Dermis blood vessel endothelial cell (primary cell): ENCODE results near the gene CNTNAP2. TPM values are rescaled to one million over a fixed set of nuclear protein-coding genes. Genes with fewer than 3 reads are reported as not detected.

ENCODE experiments used
- DNase-seq: peaks from one replicate; pipeline ENCODE4 v3.0.0; 2010
- total RNA-seq: library from RNA; depleted of rRNA; stranded (reverse); fragments of >200 nt; gene quantifications from 2 replicates; pipeline ENCODE4 v1.2.3, GENCODE V29; 2014

The CNTNAP2 gene
- total RNA-seq, 1 donor from 2014 or later, result not detected

DNA sequence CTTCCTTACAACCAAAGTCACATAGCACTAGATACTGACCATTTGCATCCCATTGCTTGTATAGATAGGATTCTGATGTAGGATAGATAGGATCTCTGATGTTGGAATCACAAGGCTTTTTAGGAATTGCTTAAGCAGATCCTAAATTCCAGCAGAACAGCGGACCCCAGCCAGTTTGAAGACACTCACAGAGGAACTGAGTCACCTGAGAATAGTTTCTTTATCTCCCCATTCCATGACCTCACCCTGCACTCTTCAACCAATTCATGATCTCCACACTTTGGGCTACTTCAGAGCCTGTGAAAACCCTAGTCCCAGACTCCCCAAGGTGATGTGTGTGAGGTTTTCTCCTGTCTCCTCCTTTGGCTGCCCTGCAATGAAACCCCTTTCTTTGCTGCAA is 179.4 kb downstream of the CNTNAP2 start:
- no peak for DNase-seq

DNA sequence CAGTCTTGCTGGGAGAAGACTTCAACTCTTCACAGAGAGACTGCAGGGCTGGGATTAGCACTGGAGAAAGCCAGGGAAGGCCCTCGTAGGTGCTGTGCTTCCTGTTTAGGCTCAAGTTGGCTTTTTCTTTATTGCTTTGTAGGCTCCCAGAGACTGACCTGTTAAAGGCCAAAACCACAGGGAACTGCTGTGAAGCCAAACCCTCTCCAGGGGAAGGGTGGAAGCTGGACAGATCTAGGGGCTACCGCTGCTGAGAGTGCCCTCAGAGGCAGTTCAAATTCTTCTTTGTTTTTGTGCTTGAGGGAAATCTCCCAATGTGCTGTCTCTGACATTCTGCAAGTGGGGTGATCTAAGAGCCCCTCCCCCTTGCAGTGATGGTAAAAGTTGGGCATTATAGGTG is 198.4 kb downstream of the CNTNAP2 start:
- DNase-seq, result no peak

DNA sequence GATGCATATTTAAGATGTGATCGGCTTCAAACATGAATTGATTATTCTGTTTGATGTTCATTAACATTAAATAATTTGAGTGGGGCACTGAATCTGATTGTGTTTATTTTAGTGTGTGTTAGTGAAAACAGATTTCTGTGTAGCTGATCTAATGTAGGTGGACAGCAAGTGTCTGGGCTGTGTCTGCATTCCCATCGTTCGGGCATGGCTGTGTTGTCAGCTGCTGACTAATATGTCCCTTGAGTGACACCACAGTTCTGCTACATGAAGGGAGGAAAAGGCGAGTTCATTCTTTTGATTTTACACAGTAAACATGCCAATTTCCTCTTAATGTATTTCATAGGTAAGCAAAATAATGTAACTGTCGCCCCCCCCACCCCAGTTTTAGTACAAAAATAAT is 203.0 kb downstream of the CNTNAP2 start:
- DNase-seq, result no peak

DNA sequence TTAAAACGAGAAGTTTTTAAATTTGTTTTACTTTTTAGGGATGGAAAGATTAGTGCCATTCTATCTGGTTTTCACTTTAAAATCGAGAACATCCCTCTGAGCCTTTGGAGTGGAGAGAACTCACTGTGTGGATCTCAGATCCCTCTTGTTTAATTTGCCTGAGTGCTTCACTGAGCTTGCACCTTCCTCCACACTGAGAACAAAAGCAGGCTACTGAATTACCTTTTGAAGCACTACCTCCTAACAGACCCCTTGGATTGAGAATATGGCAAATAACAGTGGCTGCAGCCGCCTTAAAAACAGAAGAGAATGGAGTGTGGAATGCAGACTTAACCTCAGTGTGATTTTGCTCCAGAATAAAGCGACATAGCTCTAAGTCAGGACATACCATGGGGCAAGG is 204.7 kb downstream of the CNTNAP2 start:
- no peak for DNase-seq

DNA sequence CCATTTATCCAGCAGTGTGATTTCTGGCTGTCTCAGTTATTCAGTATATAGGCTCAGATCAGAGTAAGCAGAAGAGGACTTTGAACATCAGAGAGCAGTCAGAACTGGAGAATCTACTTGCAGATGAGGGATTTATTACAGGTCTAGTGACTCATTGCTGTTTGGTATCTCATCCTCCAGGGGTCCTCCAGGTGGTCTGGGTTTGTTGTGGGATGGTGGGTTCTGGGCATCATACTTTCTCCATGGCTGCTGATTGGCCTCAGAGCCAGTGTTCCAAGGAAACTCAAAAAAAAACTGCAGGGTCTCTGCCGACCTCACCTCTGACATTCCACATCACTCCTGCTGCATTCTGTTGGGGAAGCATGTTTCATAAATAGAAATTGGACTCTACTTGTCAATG is 214.8 kb downstream of the CNTNAP2 start:
- no peak for DNase-seq

DNA sequence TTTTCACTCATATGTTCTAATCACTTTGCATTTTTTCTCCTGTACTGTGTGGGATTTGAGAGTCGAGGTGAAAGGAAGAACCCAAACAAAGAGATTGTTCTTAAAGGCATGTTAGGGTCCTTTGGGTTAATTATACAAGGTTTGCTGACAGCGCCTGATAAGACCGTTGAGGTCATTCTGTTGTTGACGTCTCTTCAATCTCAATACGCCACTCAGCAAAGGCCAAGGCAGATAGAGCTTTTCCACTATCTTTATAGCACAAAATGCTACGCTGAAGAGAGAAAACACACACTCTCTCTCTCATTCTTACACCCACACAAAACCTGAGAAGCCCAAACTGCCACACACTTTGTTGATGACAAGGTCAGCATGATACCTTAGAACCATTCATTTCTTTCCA is 228.7 kb downstream of the CNTNAP2 start:
- no peak for DNase-seq

DNA sequence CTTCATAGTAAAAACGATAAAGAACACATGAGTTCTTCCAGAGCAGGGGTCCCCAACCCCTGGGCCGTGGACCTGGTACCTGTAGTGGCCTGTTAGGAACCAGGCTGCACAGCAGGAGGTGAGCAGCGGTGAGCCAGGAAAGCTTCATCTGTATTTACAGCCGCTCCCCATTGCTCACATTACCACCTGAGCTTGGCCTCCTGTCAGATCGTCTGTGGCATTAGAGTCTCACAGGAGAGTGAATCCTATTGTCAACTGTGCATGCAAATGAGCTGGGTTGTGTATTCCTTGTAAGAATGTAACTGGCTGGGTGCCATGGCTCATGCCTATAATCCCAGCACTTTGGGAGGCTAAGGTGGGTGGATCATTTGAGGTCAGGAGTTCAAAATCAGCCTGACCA is 229.5 kb downstream of the CNTNAP2 start:
- DNase-seq, result no peak

DNA sequence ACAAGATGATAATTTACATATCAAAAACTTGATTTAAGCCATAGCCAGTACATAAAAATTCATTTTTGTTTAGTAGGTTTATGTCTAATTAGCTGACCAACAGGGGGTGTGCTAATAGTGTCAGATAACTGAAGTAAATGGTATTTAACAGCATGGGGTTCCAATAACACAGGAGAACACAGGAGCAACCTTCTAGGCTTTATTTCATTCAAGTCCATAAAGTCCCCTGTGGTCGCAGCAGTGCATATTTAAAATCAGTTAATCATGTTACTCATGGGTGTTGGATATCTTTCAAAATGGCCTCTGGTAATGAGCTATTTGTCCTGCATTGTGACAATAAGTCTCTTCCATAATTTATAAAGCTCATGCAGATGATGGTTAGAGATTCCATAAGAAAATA is 238.6 kb downstream of the CNTNAP2 start:
- no peak for DNase-seq

DNA sequence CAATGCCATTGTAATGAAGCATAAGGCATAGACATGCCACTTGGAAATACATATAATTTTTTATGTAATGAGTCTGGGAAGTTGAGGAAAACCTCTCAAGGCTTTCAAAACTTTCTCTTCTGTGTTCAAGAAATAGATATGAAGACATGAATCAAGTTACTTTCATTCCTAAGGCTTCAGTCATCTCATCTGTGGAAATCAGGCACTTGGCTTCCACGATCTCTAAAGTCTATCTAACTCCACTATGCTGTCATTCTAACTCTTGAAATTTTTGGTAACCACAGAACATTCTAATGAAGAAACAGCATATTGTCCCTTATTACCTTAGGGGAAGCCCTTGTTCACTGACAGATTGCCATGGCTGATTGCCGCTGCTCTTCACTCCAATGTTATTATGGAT is 242.6 kb downstream of the CNTNAP2 start:
- no peak for DNase-seq

DNA sequence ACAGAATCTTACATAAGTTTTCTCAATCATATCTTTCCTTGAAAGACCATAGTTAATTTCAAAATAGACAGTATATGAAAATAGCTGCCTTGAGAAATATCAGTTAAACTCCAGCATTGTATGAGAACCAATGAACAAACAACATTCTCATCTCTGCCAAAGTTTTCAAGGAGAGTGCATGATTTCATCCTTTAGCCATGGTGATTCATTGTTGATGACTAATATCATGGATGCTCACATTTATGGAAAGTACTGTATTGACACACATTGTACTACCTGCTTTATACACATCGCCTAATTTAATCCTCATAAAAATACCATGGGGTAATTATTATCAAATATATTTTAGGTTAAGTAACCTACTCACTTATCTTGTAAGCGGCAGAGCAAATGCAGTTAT is 250.3 kb downstream of the CNTNAP2 start:
- DNase-seq, result no peak

DNA sequence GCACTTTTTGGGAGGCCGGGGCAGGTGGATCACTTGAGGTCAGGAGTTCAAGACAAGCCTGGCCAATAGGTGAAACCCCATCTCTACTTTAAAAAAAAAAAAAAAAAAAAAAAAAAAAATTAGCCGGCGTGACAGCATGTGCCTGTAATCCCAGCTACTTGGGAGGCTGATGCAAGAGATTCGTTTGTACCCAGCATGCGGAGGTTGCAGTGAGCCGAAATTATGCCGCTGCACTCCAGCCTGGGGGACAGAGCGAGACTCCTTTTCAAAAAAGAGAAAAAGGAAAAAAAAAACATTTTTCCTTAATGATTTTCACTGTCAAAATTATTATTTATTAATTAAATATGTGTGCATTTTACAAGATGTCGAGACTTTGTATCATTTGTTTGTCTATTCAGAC is 253.6 kb downstream of the CNTNAP2 start:
- DNase-seq, result no peak

DNA sequence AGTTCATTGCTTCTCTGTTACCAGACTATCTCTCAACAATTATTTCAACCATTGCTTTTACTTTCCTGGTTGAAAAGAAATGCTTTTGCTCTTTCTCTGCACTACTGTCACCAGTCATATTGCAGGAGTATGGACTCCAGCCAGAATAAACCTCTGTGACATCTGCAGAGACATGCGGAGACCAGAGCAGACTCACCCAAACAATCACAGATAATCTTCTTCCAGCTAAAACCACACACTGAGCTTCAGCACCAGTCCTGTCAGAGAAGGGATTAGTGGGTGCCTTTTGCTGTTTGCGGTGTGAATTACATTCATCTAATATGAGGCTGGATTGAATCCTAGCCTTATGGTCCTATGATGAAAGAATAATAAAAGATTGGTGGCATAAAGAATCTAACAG is 258.6 kb downstream of the CNTNAP2 start:
- DNase-seq, result no peak

DNA sequence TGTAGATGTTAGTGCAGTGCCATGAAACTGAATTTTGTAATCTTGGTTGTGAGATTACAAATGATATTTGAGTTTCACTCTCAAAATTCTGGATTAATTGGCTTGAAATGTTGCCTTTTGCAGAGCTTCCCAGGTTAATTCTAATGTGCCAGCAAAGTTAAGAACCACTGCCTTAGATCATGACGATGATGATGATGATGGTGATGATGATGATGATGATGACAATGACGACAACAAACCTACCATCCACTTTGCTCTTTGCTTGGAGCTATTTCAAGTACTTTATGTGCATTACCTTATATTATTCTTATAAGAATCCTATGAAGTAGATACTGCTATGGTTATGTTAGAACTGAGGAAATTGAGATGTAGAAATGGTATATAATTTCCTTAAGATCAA is 261.6 kb downstream of the CNTNAP2 start:
- DNase-seq, result no peak

DNA sequence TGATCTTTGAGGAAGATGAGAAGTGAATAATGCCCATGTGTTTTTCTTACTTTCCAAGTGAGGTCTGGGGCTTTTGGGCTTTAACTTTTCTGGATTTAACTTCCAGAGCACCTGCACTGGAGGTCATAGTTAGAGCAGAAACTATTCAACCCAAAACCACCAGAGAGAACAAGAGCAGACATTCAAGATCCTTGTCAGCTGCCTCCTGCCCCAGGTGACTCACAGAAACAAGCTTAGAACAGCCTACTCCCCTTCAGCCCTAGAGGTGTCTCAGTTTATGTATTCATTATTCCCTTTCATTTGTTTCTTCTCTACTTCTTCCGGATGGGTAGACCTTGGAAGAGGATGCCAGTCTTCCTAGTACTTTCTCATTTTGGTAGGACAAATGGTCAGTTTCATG is 270.5 kb downstream of the CNTNAP2 start:
- no peak for DNase-seq

DNA sequence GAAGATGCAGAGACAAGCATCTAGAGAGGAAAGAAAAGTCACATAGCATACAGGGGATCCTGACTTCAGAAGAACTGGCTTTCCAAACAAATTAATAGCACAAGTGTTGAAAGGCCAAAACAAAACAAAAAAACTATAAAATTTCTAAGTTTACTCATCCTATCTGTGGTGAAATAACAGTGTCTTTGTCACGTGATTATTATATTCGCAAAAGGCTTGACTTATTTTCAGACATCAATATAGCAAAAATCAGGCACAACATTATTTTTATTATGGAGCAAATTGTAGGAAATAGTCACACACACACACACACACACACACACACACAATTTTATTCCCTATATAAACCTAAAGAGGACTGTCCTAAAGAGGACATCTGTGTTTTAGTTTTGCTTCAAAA is 272.3 kb downstream of the CNTNAP2 start:
- no peak for DNase-seq

DNA sequence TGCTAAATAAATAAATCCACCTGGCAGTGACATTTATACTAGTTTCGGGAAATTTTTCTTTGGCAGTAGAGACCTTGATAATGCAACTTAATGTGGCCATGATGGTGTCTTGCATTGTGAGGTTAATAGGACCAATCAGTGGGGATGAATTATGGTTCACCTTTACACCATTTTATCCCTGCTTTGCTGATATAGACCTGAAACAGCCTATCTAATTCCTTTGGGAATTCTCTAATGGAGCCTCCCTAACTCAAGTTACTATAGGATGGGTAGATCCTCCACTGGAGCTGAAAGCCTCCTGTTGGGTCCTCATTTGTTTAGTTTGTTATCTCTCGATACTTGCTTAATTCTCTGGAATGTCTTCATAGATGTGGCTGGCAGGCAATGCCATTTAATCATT is 276.7 kb downstream of the CNTNAP2 start:
- DNase-seq, result no peak

DNA sequence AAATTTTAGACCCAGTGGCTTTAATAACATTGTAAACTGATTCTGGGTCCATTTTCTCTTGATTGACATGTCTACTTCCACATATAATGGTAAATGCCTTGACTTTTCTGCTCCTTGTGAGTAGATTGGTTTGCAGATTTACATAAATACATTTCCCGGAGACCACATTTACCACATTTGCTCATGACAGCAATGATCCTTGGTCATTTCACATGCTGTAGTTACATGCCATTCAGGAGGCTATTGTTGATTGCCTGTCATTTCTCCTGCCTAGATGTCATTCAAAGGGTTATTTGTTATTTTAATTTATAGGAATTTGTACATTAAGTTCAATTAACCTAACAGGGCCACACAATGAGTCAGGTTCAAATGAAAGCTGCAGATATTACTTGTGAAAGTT is 280.5 kb downstream of the CNTNAP2 start:
- no peak for DNase-seq

DNA sequence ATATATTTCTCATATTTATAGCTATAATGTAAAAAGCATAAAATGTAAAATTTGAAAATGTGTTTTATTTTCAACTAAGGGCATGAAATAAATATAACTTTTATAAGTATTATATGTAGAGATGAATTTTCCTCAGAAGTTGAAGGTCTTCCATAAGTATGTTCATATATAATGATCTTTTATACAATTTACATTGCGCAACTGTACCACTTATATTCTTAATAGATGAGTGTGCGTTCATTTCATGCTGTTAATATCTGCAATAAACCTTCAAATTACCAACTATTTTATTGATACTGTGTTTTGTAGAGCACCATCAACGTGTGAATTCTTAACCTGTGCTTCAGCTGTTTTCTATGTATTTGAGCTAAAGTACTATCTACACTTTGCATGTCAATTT is 285.3 kb downstream of the CNTNAP2 start:
- DNase-seq, result no peak

DNA sequence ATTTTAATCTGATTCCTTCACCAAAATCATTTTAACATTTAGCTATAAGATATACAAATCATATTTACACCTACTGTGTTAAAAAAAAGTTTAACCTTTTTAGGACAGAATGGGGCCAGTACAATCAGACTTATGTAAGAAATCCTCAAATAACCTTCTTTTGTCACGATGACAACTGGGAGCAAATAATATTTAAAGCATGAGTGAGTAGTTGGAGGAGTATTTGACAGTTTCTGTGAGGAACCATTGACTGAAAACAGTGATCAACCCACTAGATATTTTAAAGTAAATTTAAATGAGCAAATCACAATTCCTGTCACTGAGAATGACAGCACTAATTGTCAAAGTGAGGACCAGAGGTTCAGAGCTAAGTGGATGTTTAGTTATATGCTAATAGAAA is 289.1 kb downstream of the CNTNAP2 start:
- no peak for DNase-seq

DNA sequence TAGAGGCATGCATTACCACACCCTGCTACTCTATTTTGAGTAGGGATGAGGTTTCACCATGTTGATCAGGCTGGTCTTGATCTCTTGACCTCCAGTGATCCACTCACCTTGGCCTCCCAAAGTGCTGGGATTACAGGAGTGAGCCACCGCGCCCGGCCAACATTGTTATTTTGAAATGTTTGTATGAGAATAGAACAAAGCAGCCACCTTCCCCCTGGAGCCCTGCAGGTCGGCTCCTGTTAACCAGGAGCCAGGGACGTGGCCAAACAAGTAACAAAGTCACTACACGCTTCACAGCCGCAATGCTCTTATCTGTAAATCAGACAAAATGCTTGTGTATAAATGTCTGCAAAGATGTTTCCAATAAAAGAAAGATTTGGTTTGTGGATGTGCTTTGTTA is 295.4 kb downstream of the CNTNAP2 start:
- no peak for DNase-seq

DNA sequence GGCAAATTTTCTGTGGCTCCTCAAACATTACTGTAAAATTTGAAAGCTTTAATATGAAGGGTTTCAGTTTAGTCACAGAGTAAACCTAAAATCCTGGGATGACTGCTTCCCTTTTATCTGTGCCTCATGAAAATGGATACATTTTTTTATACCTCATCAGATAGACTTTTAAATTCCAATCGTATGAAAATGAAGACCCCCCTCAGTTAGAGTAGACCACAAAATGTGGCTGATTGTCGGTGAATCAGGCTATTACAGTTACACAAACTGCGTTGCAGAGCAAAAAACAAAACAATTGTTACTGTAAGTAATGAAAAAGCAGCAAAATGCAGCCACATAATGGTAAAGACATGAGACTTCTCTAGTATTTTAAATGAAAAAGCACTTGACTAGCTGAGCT is 296.2 kb downstream of the CNTNAP2 start:
- DNase-seq, result no peak

DNA sequence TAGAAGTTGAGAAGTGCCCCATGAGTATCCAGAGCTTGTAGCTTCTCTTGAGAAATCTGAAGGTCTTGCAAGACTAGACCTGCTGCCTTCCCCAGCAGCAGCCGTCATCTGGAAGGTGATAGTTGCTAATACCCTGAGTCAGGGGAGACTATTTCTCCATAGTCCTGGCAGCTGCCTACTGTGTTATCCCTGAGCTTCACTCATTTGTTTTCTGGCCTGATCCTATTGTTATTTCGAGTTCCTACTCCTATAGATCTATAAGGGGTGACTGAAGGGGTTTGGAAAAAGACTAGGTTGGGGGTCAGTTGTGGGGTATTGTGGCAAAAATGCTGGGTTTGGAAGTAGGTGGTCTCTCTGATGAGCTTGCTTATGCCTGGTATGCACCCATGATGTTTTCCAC is 297.8 kb downstream of the CNTNAP2 start:
- no peak for DNase-seq

DNA sequence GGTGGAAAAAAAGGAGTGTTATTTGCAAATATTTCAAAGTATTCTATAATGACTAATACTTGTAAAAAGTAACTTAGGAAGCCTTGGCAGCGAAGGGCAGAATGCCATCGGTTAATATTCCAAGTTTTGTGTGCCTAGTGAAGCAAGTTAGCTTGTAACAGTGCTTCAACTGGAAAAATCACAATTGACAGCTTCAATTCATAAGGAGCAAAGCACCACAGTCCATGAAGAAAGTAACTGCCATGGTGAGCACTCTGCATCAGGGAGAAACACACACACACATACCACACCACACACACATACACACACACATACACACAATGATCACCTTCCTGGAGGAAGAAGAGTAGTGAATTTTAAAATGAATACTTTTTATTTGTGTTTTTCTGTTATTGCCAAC is 298.3 kb downstream of the CNTNAP2 start:
- no peak for DNase-seq

DNA sequence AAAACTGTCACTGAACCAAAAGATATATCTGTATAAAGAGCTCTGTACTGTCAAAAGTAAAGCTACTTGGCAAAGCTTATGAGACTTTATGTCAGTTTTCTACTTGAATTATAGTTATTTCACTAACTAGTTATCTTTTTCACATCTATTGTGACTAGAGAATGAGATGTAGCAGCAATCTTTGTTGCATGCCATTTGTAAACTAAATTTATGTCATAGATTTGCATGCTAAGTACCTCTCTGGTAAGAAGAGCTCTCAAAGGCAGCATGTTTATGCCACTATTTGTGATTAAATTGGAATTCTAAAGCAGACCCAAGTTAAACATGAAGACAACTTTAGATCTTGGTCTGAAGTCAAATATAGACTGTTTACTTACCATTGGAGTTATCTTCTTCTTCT is 300.6 kb downstream of the CNTNAP2 start:
- no peak for DNase-seq

DNA sequence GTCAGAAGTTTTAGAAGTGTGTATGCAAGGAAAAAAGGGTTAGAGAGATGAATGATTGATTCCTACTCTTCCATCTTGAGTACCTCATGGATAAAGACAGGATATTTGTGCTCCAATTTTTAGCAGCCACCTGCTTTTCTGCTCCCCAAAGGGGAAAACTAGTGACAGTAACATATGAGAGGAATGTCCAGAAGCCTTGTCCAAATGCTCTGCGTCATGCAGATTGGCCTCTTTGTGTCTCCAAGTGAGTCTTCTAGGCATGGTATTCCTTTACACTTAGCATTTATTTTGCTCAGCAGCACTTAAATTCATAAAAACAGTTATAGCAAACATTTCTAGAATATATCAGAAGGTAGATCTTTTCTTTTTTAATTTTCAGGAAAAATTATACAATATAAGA is 306.8 kb downstream of the CNTNAP2 start:
- DNase-seq, result no peak

DNA sequence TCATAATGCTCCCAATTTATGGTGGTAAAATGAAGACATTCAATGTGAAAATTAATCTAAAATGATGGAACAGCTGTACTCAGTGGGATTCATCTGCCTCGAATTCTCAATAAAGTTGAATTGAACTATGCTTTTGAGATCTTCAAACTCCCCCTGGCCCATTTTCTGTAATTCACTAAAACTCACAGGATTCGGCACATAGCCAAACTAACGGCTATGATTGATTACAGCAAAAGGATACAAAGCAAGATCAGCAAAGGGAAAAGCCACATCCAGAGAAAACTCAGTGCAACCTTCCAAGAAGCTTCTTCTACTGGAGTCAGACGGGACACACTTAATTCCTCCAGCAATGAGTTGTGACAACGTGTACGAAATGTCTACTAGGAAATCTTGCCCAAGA is 307.5 kb downstream of the CNTNAP2 start:
- no peak for DNase-seq
